DND-41 (cell line): ENCODE measurements around the gene SYNRG.

Experiments used
- ATAC-seq: fragments of 200-7000 bp; cut with Tn5 transposase; 3 replicates; pipeline ENCODE4 v1.9.1; 2021; ENCODE audit warnings: low read depth; ENCODE audit not compliant: insufficient read depth
- DNase-seq: peaks from one replicate; pipeline ENCODE4 v3.0.0-alpha.2; 2020
- H2AFZ ChIP-seq: 2 replicates; pipeline ENCODE4 v1.6.0; 2012; ENCODE audit warnings: low read depth, low read length
- H3K27ac ChIP-seq: 2 replicates; pipeline ENCODE4 v1.5.1; 2012; ENCODE audit warnings: low read length, inconsistent platforms
- H3K27me3 ChIP-seq: fragments of 200-600 bp; sonication (generic); 2 replicates; pipeline ENCODE4 v1.6.0; 2012; ENCODE audit warnings: low read length, mild to moderate bottlenecking, inconsistent platforms; ENCODE audit not compliant: insufficient read depth, poor library complexity
- H3K36me3 ChIP-seq: 2 replicates; pipeline ENCODE4 v1.5.1; 2012; ENCODE audit warnings: low read length, inconsistent platforms; ENCODE audit not compliant: insufficient read depth
- H3K4me1 ChIP-seq: 2 replicates; pipeline ENCODE4 v1.5.1; 2012; ENCODE audit warnings: mild to moderate bottlenecking, low read length; ENCODE audit not compliant: insufficient read depth
- H3K4me2 ChIP-seq: 2 replicates; pipeline ENCODE4 v1.6.0; 2012; ENCODE audit warnings: mild to moderate bottlenecking, moderate library complexity, low read length, inconsistent platforms; ENCODE audit not compliant: insufficient read depth
- H3K4me3 ChIP-seq, 2 experiments: fragments of 200-600 bp in 1 of 2; shearing (Covaris generic) in 1 of 2; 2 replicates each; pipeline ENCODE4 v1.5.1; 2012 to 2016; ENCODE audit warnings: inconsistent platforms in 2 of 2, low read length in 2 of 2, mild to moderate bottlenecking in 2 of 2, low read depth in 1 of 2, moderate library complexity in 1 of 2
- H3K79me2 ChIP-seq: 2 replicates; pipeline ENCODE4 v1.6.0; 2012; ENCODE audit warnings: low read length, inconsistent platforms; ENCODE audit not compliant: insufficient read depth
- H3K9ac ChIP-seq: 2 replicates; pipeline ENCODE4 v1.6.0; 2012; ENCODE audit warnings: low read depth, mild to moderate bottlenecking, inconsistent platforms, low read length, moderate library complexity
- H3K9me3 ChIP-seq: 2 replicates; pipeline ENCODE4 v1.5.1; 2012; ENCODE audit warnings: low read length, moderate library complexity, mild to moderate bottlenecking, inconsistent platforms; ENCODE audit not compliant: insufficient read depth, severe bottlenecking
- H4K20me1 ChIP-seq: 2 replicates; pipeline ENCODE4 v1.6.0; 2012; ENCODE audit warnings: low read length; ENCODE audit not compliant: insufficient read depth
- EZH2 ChIP-seq: IDR thresholded peaks from 3 replicates; pipeline ENCODE4 v1.6.1; 2012; ENCODE audit warnings: borderline replicate concordance, low read depth, mild to moderate bottlenecking, moderate library complexity, low read length, inconsistent platforms; ENCODE audit not compliant: severe bottlenecking
- TF ChIP-seq, protein P1 (sequence below): IDR thresholded peaks from 2 replicates; pipeline ENCODE4 v1.5.1; 2012; ENCODE audit warnings: borderline replicate concordance, low read length, moderate library complexity, mild to moderate bottlenecking; ENCODE audit not compliant: poor library complexity, severe bottlenecking; ENCODE audit errors: extremely low read depth

SYNRG gene

DNA sequence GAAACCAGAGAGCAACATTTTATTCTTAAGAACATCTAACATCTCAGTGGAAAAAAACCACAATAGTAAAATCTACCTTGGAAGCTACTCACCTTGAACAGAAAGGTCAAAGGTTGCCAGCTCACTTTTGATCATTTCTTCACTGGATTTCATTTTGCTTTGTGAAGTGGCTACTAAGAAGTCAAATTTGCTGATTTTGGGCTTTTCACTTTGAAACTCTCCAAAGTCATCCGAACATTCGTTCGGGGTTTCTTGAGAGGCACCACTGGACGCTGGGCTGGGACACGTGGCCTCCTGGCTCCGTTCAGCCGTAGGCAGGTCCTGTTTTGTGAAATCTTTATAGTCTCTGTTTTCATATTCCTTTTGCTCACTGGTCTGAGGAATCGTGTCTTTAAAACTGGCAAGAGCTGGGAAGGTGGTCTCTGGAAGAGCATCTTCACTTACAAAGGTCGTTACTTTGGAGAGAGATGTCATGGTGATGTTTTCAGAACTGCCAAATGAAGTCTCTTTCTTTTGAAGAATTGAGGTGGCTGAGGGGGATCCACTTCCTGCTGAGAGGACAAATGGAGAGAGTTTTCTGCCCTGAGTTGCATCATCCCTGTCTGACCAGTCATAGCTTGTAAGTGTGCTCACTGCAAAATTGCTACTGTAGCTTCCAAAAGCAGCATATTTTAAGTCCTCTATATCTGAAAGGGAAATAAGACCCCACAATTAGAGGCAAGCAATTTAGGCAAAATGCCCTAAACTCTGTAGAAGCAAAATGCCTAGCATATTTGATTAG lies 67.1 kb downstream of the SYNRG start:
- TF ChIP-seq, protein P1, sequence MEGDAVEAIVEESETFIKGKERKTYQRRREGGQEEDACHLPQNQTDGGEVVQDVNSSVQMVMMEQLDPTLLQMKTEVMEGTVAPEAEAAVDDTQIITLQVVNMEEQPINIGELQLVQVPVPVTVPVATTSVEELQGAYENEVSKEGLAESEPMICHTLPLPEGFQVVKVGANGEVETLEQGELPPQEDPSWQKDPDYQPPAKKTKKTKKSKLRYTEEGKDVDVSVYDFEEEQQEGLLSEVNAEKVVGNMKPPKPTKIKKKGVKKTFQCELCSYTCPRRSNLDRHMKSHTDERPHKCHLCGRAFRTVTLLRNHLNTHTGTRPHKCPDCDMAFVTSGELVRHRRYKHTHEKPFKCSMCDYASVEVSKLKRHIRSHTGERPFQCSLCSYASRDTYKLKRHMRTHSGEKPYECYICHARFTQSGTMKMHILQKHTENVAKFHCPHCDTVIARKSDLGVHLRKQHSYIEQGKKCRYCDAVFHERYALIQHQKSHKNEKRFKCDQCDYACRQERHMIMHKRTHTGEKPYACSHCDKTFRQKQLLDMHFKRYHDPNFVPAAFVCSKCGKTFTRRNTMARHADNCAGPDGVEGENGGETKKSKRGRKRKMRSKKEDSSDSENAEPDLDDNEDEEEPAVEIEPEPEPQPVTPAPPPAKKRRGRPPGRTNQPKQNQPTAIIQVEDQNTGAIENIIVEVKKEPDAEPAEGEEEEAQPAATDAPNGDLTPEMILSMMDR: no peak
- no peak for TF ChIP-seq EZH2
- Histone ChIP-seq H3K27ac (no peak overlapping the region), H3K4me2 (no peak overlapping the region), H3K4me1 (no peaks in the 10 kb centered on the region), H3K36me3 (peaks cover 72% of the 10 kb centered on the region), H4K20me1 (no peaks in the 10 kb centered on the region), H3K27me3 (no peaks in the 10 kb centered on the region), H3K9me3 (no peaks in the 10 kb centered on the region), H3K4me3 (no peak overlapping the region), H3K79me2 (peaks cover 6% of the 10 kb centered on the region; the same call in 1 of the 2 replicates), H3K9ac (no peak overlapping the region), H2AFZ (no peak overlapping the region)
- DNase-seq (no peak), ATAC-seq (no peak)

DNA sequence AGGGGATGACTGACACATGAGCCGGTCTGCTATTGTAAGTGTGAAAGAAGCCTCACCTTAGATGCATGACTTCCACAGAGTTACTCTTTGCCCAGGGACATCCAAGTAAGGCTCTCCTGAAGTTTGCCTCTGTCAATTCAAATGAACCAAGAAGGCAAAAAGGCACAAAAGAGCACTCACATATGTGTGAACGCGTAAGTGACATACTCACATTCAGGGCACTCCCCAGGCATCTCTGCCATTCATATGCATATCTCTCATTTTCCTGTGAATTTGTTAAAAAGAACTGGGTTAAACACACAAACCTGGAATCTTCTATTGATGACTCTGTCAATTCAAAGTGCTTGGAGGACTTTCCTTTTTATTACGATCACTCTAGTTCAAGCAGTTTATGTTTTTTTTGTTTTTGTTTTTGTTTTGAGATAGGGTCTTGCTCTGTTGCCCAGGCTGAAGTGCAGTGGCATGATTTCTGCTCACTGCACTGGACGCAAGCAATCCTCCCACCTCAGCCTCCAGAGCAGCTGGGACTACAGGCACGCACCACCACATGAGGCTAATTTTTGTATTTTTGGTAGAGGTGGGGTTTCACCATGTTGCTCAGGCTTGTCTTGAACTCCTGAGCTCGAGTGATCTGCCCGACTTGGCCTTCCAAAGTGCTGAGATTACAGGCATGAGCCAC lies 70.1 kb downstream of the SYNRG start:
- Histone ChIP-seq H4K20me1 (no peaks in the 10 kb centered on the region), H3K27me3 (no peaks in the 10 kb centered on the region), H3K9ac (no peak overlapping the region), H3K36me3 (peaks cover 95% of the 10 kb centered on the region), H3K9me3 (no peaks in the 10 kb centered on the region), H3K4me2 (no peak overlapping the region), H3K4me1 (no peaks in the 10 kb centered on the region), H3K27ac (no peak overlapping the region), H3K4me3 (no peak overlapping the region), H3K79me2 (peaks cover 3% of the 10 kb centered on the region; the same call in 1 of the 2 replicates), H2AFZ (no peak overlapping the region)
- DNase-seq (no peak), ATAC-seq (no peak)
- TF ChIP-seq, protein P1: no peak
- no peak for TF ChIP-seq EZH2

DNA sequence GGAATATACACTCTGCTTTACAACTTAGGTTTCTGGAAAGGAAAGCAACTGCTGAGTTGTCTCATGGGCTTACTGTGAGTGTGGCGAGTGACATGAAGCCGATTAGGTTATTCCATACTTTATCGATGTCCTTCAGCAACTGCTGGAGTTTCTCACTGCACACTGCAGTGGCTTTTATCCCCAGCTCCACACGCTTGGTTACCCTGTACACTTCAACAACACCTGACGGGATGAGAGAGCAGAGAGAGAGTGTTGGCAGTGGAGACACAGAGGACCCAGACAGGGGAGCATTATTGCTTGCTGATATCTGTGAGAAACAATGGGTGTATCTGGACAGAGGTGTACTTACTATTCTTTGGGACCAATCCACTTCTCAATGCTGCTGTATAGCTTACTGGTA lies 73.3 kb downstream of the SYNRG start:
- peaks cover 87% of the 10 kb centered on the region for H3K36me3 ChIP-seq
- no peak overlapping the region for H2AFZ ChIP-seq
- no peaks in the 10 kb centered on the region for H3K79me2 ChIP-seq
- ATAC-seq: no peak
- H3K27me3 ChIP-seq: no peaks in the 10 kb centered on the region
- no peaks in the 10 kb centered on the region for H3K4me1 ChIP-seq
- H4K20me1 ChIP-seq: no peaks in the 10 kb centered on the region
- DNase-seq: no peak
- H3K9ac ChIP-seq: no peak overlapping the region
- H3K4me2 ChIP-seq: no peak overlapping the region
- no peaks in the 10 kb centered on the region for H3K9me3 ChIP-seq
- H3K4me3 ChIP-seq: no peak overlapping the region
- TF ChIP-seq, protein P1: no peak
- TF ChIP-seq EZH2: no peak
- H3K27ac ChIP-seq: no peak overlapping the region
